Measurements from ENCODE around the gene DDTL.
A peak's percentile ranks its signal among the peaks of the same experiment; 100 is the strongest.
"Not testable (repeated sequence)": the region's sequence is repeated elsewhere in the genome, so short reads cannot be mapped to it uniquely, and the experiment has no call there.

The DDTL gene

GRCh38 chr22:23953485-23953884 is 13.2 kb upstream of the DDTL start:
- not testable (repeated sequence) for H3K27ac ChIP-seq; H3K4me3 ChIP-seq; DNase-seq (ENCODE audit: low spot score)

GRCh38 chr22:23954193-23954990 is 12.3 kb upstream of the DDTL start:
- not testable (repeated sequence) for H3K4me3 ChIP-seq; DNase-seq (ENCODE audit: low spot score); H3K27ac ChIP-seq

- H3K4me3 ChIP-seq; DNase-seq (ENCODE audit: low spot score); H3K27ac ChIP-seq: not testable (repeated sequence)
These were observed 11.7 kb upstream of the DDTL start for GRCh38 chr22:23954991-23955305.

- H3K4me3 ChIP-seq; DNase-seq (ENCODE audit: low spot score); H3K27ac ChIP-seq: not testable (repeated sequence)
These were observed 10.8 kb upstream of the DDTL start for GRCh38 chr22:23955886-23956285.

- not testable (repeated sequence) for H3K4me3 ChIP-seq, H3K27ac ChIP-seq
- peak; percentile 79 for TF ChIP-seq CTCF (IDR thresholded peaks at IDR 0.05)
- DNase-seq (ENCODE audit: low spot score) = peak; percentile 78
These were observed 10.3 kb upstream of the DDTL start for GRCh38 chr22:23956301-23956900.

- peak within 1 kb of the TSS; percentile 50 for H3K4me3 ChIP-seq
- H3K27ac ChIP-seq; DNase-seq (ENCODE audit: low spot score): not testable (repeated sequence)
These were observed 5.5 kb upstream of the DDTL start, which contains the start of gene GSTT2B for GRCh38 chr22:23961084-23961771. Gene GSTT2B, minus strand, starts transcription at chr22:23961195. Its CDS starts 64 bp downstream, at chr22:23961131.

- H3K27ac ChIP-seq; DNase-seq (ENCODE audit: low spot score): not testable (repeated sequence)
These were observed 594 bp upstream of the DDTL start for GRCh38 chr22:23966094-23966493.

GRCh38 chr22:23969071-23969470 is 2.4 kb downstream of the DDTL start:
- H3K27ac ChIP-seq = no peak overlapping the region
- DNase-seq (ENCODE audit: low spot score) = no peak
- no peak for TF ChIP-seq CTCF (IDR thresholded peaks at IDR 0.05)
- no peak overlapping the region for H3K4me3 ChIP-seq

More at GRCh38 chr22:23966094-23966493, 594 bp upstream of the DDTL start:
- not testable (repeated sequence) for H3K4me3 ChIP-seq

- no peak for TF ChIP-seq CTCF (IDR thresholded peaks at IDR 0.05)
- DNase-seq (ENCODE audit: low spot score) = no peak
- Histone ChIP-seq H3K27ac (no peak overlapping the region), H3K4me3 (no peak overlapping the region)
These were observed 3.5 kb downstream of the DDTL start for GRCh38 chr22:23970201-23970641.

GRCh38 chr22:23970816-23971486 is 4.3 kb downstream of the DDTL start:
- Histone ChIP-seq H3K4me3 (no peak overlapping the region), H3K27ac (no peak overlapping the region)
- TF ChIP-seq CTCF (IDR thresholded peaks at IDR 0.05) = no peak
- DNase-seq (ENCODE audit: low spot score) = no peak

GRCh38 chr22:23971927-23972326 is 5.2 kb downstream of the DDTL start:
- not testable (repeated sequence) for H3K27ac ChIP-seq; H3K4me3 ChIP-seq; DNase-seq (ENCODE audit: low spot score)

GRCh38 chr22:23974345-23974744 is 7.7 kb downstream of the DDTL start, which contains the start of gene DDT:
Gene DDT, minus strand, starts transcription at chr22:23974441. Its CDS starts 27 bp downstream, at chr22:23974414.
- H3K4me3 ChIP-seq; H3K27ac ChIP-seq; DNase-seq (ENCODE audit: low spot score): not testable (repeated sequence)

GRCh38 chr22:23974836-23975352 is 8.2 kb downstream of the DDTL start:
- not testable (repeated sequence) for H3K4me3 ChIP-seq; DNase-seq (ENCODE audit: low spot score)

More at GRCh38 chr22:23974836-23975352, 8.2 kb downstream of the DDTL start:
- H3K27ac ChIP-seq = not testable (repeated sequence)
